Epithelial cell of esophagus (primary cell): ENCODE data around the gene IL1RAPL1.
"Not testable (repeated sequence)": the region's sequence is repeated elsewhere in the genome, so short reads cannot be mapped to it uniquely, and the experiment has no call there.

Experiments
- DNase-seq: peaks from one replicate; pipeline ENCODE4 v3.0.0; 2010; ENCODE audit warnings: low read depth
- H3K4me3 ChIP-seq: 2 replicates; pipeline ENCODE4 v1.5.1; 2011; ENCODE audit warnings: mild to moderate bottlenecking, low read length, control low read depth
- CTCF ChIP-seq: IDR thresholded peaks from 2 replicates; pipeline ENCODE4 v1.5.1; 2011; ENCODE audit warnings: low read depth, mild to moderate bottlenecking, low read length, control low read depth, inconsistent platforms; ENCODE audit not compliant: insufficient read depth; ENCODE audit errors: missing control alignments

Gene IL1RAPL1

DNA sequence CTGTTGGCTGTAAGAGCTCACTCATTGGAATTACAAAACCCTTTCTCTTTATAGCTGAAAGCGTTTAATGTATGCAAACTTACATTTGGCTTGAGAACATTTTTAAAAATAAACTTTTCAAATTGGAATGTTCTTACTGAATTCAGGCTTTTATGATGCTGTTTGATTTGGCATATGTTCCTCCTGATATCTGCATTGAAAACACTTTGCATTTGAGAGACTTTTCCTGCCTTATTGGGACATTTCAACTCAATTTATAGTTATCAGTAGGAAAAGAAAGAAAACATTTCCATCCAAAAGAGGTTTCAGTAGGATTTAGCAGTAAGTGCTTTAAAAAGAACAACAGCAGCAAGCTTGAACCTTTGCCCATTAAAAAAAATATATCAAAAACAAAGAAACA lies 520.0 kb downstream of the IL1RAPL1 start:
- DNase-seq, result no peak
- no peak overlapping the region for H3K4me3 ChIP-seq
- TF ChIP-seq CTCF, result no peak

- TF ChIP-seq CTCF, result no peak
- H3K4me3 ChIP-seq, result no peak overlapping the region
- no peak for DNase-seq
Observed at GRCh38 chrX:29110041-29110440, 522.8 kb downstream of the IL1RAPL1 start.

- DNase-seq, result no peak
- H3K4me3 ChIP-seq, result no peak overlapping the region
- TF ChIP-seq CTCF, result no peak
Observed at GRCh38 chrX:29113221-29113620, 526.0 kb downstream of the IL1RAPL1 start.

DNA sequence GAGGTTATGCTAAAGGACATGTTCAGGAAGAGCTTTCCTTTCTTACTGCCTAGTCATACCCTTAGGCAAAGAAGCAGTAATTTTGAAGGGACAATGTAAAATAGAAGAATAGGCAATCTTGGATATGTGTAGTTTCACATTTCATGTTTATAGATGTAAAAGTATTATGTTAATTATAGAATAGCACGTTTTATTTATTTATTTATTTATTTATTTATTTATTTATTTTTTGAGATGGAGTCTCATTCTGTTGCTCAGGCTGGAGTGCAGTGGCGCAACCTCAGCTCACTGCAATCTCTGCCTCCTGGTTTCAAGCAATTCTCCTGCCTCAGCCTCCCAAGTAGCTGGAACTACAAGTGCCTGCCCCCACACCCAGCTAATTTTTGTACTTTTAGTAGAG lies 535.6 kb downstream of the IL1RAPL1 start:
- not testable (repeated sequence) for H3K4me3 ChIP-seq, DNase-seq

GRCh38 chrX:29130905-29131304 lies 543.7 kb downstream of the IL1RAPL1 start:
- no peak for TF ChIP-seq CTCF
- DNase-seq, result no peak
- no peak overlapping the region for H3K4me3 ChIP-seq

DNA sequence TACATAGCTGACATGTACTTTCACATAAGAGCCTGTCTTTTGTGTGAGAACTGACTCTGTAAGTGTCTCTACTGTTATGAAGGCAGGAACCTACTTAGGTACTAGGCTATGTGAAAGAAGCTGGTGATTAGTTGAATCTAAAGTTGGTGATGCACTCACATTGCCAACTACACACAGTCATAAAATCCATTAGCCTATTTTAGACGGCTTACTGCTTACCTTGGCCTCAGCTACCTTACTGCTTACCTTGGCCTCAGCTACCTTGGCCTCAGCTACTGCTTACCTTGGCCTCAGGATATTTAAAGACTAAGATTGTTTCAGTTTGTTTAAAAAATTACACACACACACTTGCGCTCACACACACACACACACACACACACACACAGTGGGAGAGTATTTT lies 549.7 kb downstream of the IL1RAPL1 start:
- no peak overlapping the region for H3K4me3 ChIP-seq
- TF ChIP-seq CTCF, result no peak
- DNase-seq, result no peak

- no peak for TF ChIP-seq CTCF
- no peak for DNase-seq
- no peak overlapping the region for H3K4me3 ChIP-seq
Observed at GRCh38 chrX:29138003-29138402, 550.8 kb downstream of the IL1RAPL1 start.

DNA sequence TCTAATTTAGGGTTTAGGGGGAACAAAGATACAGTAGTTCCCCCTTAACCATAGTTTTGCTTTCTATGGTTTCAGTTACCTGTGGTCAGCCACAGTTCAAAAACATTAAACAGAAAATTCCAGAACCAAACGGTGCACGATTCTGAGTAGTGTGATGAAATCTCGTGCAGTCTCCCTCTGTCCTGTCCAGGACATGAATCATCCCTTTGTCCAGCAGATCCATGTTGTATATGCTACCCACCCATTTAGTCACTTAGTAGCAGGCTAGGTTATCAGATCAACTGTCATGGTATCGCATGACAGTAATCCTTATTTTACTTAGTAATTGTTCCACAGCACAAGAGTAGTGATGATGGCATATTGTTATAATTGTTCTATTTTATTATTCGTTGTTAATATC lies 556.1 kb downstream of the IL1RAPL1 start:
- DNase-seq, result no peak
- TF ChIP-seq CTCF, result no peak
- H3K4me3 ChIP-seq, result no peak overlapping the region
